ENCODE measurements around the gene IL3.

DNA sequence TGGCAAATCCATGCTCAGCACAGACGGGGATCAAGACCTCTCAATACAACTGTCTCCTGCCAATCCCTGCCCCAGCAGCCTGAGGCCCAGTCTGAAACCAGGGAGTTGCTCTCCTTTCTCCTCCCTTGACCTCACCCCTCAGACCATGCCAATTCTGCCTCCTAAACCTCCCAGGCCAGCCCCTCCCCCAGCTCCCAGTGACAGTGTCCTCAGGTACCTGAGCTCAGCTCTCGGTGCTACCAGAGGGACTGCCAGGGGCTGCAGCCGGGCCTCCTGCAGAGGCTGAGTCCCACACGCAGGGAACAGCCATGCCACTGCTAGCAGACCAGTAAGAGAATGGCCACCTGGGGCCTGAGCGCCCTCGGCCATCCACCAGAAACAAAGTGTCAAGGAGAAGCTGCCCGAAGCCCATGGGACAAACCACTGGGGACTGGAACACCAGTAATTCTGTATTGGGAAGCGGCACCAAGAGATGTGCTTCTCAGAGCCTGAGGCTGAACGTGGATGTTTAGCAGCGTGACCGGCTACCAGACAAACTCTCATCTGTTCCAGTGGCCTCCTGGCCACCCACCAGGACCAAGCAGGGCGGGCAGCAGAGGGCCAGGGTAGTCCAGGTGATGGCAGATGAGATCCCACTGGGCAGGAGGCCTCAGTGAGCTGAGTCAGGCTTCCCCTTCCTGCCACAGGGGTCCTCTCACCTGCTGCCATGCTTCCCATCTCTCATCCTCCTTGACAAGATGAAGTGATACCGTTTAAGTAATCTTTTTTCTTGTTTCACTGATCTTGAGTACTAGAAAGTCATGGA, 557 bp upstream of the IL3 start:
- no peak for TF ChIP-seq CTCF (IDR thresholded peaks at IDR 0.05)
- TF ChIP-seq POLR2A (IDR thresholded peaks at IDR 0.05), result no peak
